Endothelial cell of umbilical vein (primary cell): ENCODE results near the gene DCAF6.

ENCODE experiments used
- EZH2 ChIP-seq: IDR thresholded peaks from 2 replicates; pipeline ENCODE4 v1.6.1; 2012; ENCODE audit warnings: borderline replicate concordance, low read depth, mild to moderate bottlenecking, moderate library complexity, low read length, inconsistent platforms; ENCODE audit not compliant: severe bottlenecking
- FOS ChIP-seq: IDR thresholded peaks from 2 replicates; pipeline ENCODE4 v1.6.1; 2011; ENCODE audit warnings: mild to moderate bottlenecking, low read length, moderate library complexity, borderline replicate concordance; ENCODE audit not compliant: insufficient read depth
- POLR2A ChIP-seq: IDR thresholded peaks from 2 replicates; pipeline ENCODE4 v1.6.1; 2012; ENCODE audit warnings: low read depth, mild to moderate bottlenecking, control low read depth, low read length
- POLR2AphosphoS5 ChIP-seq: IDR thresholded peaks from 2 replicates; pipeline ENCODE4 v1.6.1; 2012; ENCODE audit warnings: low read depth, mild to moderate bottlenecking, control low read depth, low read length, moderate library complexity; ENCODE audit not compliant: insufficient read depth
- TF ChIP-seq, protein P1 (sequence below), 2 donors: IDR thresholded peaks; 1 replicate in 1 of 2; 2 replicates in 1 of 2; pipeline ENCODE4 v1.5.1; 2011; ENCODE audit warnings: low read length in 2 of 2, mild to moderate bottlenecking in 2 of 2, moderate library complexity in 2 of 2, control low read depth in 1 of 2, inconsistent platforms in 1 of 2, low read depth in 1 of 2; ENCODE audit not compliant: insufficient read depth in 1 of 2; ENCODE audit errors: extremely low read depth in 1 of 2
- TF ChIP-seq, protein P2 (sequence below): IDR thresholded peaks from 2 replicates; pipeline ENCODE4 v1.6.1; 2011; ENCODE audit not compliant: insufficient read depth, insufficient read length

DNA sequence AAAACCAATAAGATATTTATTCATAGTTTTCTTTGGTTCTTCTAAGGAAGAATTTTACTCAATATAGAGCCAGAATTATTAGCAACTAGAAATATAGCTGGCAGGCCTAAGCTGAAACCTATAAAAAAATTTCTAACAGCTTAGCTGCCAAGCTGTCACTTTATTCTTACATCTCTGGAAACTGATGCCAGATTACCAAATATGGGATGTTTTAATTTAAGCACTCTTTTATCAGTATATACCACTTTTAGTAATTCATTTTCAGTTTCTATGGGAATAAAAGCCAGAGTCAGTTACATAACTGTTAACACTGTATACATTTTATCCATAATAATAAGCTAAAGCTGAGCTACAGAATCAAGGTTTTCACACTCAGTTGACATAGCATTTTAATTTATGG, 69.0 kb downstream of the DCAF6 start:
- TF ChIP-seq, protein P1, sequence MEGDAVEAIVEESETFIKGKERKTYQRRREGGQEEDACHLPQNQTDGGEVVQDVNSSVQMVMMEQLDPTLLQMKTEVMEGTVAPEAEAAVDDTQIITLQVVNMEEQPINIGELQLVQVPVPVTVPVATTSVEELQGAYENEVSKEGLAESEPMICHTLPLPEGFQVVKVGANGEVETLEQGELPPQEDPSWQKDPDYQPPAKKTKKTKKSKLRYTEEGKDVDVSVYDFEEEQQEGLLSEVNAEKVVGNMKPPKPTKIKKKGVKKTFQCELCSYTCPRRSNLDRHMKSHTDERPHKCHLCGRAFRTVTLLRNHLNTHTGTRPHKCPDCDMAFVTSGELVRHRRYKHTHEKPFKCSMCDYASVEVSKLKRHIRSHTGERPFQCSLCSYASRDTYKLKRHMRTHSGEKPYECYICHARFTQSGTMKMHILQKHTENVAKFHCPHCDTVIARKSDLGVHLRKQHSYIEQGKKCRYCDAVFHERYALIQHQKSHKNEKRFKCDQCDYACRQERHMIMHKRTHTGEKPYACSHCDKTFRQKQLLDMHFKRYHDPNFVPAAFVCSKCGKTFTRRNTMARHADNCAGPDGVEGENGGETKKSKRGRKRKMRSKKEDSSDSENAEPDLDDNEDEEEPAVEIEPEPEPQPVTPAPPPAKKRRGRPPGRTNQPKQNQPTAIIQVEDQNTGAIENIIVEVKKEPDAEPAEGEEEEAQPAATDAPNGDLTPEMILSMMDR (IDR thresholded peaks at IDR 0.05; ENCODE audit: extremely low read depth in 1 of 2, insufficient read depth in 1 of 2, low read depth in 1 of 2, low read length in 2 of 2) = no peak
- TF ChIP-seq POLR2A = no peak
- no peak for TF ChIP-seq POLR2AphosphoS5
- TF ChIP-seq EZH2 = no peak
- TF ChIP-seq, protein P2, sequence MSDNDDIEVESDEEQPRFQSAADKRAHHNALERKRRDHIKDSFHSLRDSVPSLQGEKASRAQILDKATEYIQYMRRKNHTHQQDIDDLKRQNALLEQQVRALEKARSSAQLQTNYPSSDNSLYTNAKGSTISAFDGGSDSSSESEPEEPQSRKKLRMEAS = no peak
- TF ChIP-seq FOS = no peak
